HG03432 (cell line): ENCODE data around the gene PXDN.

Experiments used
- ATAC-seq: cut with Tn5 transposase; IDR thresholded peaks from one replicate; pipeline ENCODE4 v1.9.1; 2021; ENCODE audit warnings: mild to moderate bottlenecking, moderate library complexity; ENCODE audit not compliant: unreplicated experiment

The PXDN gene

GRCh38 chr2:1754461-1755170 is 10.3 kb upstream of the PXDN start:
- ATAC-seq, result no peak

GRCh38 chr2:1754046-1754445 is 9.7 kb upstream of the PXDN start:
- no peak for ATAC-seq

GRCh38 chr2:1752751-1753150 is 8.4 kb upstream of the PXDN start:
- ATAC-seq, result no peak

GRCh38 chr2:1751767-1752725 is 7.7 kb upstream of the PXDN start:
- ATAC-seq, result no peak

- peak; percentile 69 for ATAC-seq
Observed at GRCh38 chr2:1750933-1751766, 6.8 kb upstream of the PXDN start.

- no peak for ATAC-seq
Observed at GRCh38 chr2:1750270-1750932, 6.1 kb upstream of the PXDN start.

GRCh38 chr2:1749489-1750119 is 5.3 kb upstream of the PXDN start:
- ATAC-seq, result no peak

GRCh38 chr2:1748741-1749488 is 4.6 kb upstream of the PXDN start:
- no peak for ATAC-seq

GRCh38 chr2:1748176-1748740 is 3.9 kb upstream of the PXDN start:
- ATAC-seq, result no peak

- no peak for ATAC-seq
Observed at GRCh38 chr2:1747065-1747941, 3.0 kb upstream of the PXDN start.

GRCh38 chr2:1746174-1747064 is 2.1 kb upstream of the PXDN start:
- no peak for ATAC-seq

GRCh38 chr2:1745171-1746023 is 1.1 kb upstream of the PXDN start:
- ATAC-seq, result no peak

GRCh38 chr2:1744151-1744445 is 217 bp downstream of the PXDN start:
- ATAC-seq, result no peak

- no peak for ATAC-seq
Observed at GRCh38 chr2:1743396-1744150, 742 bp downstream of the PXDN start.

GRCh38 chr2:1742681-1743395 is 1.5 kb downstream of the PXDN start:
- ATAC-seq, result no peak
